HG02884 (cell line): ENCODE measurements around the gene SMARCAD1.
"Not testable (repeated sequence)": the region's sequence is repeated elsewhere in the genome, so short reads cannot be mapped to it uniquely, and the experiment has no call there.

ENCODE experiments used
- ATAC-seq: cut with Tn5 transposase; IDR thresholded peaks from one replicate; pipeline ENCODE4 v1.9.1; 2021; ENCODE audit warnings: mild to moderate bottlenecking, moderate library complexity; ENCODE audit not compliant: unreplicated experiment

The SMARCAD1 gene

DNA sequence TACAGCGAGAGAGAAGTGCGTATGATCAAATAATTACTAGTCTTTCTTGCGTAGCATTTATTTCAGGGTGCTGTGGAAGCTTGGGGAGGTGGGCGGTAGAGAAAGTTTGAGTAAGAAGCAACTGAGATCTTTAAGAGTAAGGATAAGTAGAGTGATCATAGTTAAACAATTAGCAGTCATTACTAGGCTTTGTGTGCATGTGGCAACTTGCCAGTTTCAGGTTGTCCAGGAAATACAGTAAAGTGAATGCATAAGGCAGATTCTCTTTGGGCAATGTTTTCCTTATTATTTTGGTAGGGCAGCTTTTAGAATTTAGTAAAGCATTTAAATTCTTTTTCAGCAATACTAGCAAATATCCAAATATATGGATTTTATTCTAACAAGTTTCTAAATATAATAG, 78.0 kb downstream of the SMARCAD1 start:
- ATAC-seq, result no peak

DNA sequence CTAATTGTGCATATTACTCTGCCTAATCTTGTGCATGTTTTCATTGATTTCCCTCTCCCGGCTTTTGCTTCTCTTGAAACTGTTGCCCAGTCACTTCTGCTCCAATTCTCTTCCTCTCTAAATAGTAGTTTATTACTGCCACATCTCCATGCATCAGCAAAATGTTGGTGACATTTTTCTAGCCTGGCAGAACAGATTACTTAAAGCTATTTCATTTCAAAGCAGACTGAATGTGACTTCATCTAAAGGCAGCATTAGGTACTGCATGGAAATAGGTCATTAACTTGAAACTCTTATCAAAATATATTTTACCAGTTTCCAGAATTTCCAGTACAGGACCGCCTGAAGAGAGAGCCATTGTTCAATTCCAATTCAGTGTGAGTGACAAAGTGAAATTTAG, 82.6 kb downstream of the SMARCAD1 start:
- ATAC-seq, result no peak

DNA sequence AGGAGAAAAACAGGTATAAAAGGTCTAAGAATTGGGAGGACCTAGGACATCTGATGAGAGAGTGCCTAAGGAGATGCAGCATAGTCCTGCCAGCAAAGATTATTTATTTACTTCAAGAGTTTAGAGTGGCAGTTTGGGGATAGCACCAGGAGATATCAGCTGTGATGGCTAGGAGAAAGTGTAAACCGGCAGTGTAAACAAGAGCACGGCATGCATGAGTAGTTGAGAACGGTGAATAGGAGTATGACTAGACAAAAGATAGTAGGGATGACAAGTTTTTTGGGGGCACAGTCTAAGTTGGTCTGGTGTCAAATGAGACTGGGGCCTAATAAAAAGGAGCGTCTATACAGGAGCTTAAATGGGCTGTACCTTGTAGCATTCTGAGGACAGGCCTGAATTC, 86.3 kb downstream of the SMARCAD1 start:
- ATAC-seq, result not testable (repeated sequence)

DNA sequence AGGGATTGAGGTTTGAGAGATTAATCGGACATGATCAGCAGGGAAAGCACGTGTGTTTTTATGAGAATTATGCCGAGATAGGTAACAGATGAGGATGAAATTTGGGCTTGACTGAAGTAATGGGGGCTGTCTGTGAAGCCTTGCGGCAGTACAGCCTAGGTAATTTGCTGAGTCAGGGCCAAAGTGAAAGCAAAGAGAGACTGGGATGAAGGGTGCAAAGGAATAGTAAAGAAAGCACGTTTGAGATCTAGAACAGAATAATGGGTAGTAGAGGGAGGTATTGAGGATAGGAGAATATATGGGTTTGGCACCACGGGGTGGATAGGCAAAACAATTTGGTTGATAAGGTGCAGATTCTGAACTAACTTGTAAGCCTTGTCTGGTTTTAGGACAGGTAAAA, 87.8 kb downstream of the SMARCAD1 start:
- not testable (repeated sequence) for ATAC-seq

DNA sequence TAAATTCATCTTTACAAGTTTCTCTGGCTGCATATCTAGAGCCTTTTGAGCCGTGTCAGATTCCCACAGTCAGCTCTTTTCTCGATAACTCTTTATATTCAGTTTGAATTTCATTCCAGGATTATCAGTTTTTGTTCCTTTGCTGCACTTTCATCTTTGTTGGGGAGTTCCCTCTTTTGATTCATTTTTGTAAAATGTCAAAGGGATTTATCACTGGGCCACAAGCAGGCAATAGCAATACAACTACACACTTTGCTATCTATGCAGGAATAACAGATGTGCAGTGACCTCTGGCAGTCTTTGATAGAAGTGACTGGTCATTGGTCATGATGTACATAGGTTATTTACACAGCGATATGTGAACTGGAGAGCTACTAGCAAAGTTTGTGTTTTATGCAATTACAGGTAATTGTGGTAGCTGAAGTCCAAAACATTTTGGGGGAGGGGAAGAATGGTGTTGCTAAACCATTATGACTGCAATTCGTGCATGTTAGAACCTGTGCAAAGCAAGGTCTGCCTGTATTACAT, 91.1 kb downstream of the SMARCAD1 start:
- no peak for ATAC-seq

DNA sequence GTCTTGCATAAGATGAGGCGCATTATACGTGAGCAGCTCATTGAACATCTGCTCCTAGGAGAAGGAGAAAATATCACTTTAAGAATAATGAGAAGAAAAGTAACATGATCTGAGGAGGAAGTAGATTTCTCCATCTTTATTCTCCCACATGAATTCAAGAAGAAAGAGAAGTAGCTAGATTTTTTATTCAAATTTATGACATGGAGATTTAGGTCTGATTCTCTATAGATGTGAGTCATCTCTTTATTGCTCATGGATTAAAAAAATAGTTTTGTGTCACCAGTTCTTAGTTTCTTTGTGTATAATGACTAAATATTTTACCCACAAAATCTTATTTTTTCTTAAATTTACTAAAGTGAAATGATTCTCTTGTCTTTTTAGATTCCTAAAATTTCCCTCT, 94.5 kb downstream of the SMARCAD1 start:
- ATAC-seq, result no peak

DNA sequence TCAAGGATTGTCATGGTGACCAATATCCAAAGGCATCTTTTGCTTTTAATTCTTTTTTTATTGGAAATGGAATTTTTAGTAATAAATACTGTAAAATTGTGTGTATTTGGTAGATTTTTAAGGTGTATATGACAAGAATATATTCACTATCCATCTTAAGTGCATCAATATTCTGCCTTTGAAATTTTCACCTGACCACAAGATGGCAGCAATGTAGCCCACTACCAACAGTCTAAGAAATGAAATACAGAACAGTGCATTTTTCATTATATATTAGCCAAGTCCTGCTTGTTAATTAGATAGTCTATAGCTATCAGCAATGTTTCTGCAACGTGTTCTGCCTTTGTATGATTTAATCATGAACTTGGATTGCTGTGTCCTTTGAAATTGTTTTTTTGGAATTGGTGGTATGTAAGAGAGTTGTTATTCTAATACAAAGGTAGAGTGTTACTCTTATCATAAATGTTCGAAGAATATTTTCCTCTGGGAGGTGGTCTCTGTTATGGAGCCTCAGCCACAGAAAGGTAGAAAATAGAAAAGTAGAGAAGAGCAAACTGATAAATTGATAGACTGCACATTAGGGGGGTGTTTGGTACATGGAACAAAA, 96.8 kb downstream of the SMARCAD1 start:
- peak; percentile 68 for ATAC-seq

DNA sequence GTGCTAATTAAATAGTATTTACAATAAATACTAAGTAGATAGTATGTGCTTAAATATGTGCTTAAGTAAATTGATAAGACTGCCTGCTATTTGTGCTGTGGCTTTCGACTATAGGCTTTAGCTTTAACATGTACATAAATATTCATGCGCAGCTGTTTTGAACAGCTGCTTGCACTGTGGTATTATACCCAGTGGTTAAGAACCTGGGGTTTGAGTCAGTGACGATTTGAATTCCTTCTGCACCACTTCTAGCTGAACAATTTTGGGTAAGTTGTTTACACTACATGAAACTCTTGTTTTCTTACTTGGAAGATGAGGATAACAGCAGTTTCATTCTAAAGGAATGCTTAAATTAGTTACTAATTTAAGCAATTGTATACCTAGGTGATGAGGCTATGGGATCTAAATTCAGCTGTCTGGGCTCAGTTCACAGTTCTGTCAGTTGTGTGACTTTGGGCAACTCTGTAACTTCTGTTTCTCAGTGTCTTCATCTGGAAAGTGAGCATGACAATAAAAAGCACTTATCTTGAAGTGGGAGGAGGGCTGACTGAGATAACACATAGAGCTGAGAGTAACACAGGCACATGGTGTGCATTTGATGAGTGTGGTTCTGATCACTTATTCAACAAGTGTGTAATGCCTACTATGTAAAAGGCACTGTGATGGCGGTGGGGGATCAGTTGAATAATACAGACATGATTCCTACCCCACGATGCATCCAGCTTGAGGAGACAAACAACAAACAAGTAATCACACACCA, 98.0 kb downstream of the SMARCAD1 start:
- ATAC-seq, result no peak

DNA sequence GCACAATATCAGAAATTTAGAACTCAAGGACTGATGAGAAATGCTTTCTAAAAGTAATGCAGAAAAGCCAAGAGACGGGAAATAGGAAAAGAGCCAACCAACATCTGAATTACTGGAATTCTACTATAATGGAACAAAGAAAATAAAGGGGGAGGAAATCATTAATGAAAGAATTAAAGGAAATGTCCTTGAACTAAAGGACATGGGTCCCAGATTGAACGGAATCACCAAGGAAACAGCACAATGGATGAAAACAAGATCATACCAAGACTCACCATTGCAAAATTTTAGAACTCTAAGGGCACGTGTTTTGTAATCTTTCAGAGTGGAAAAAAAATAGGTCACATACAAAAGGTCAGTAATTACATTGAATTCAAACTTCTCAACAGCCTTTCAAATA, 99.0 kb downstream of the SMARCAD1 start:
- no peak for ATAC-seq

DNA sequence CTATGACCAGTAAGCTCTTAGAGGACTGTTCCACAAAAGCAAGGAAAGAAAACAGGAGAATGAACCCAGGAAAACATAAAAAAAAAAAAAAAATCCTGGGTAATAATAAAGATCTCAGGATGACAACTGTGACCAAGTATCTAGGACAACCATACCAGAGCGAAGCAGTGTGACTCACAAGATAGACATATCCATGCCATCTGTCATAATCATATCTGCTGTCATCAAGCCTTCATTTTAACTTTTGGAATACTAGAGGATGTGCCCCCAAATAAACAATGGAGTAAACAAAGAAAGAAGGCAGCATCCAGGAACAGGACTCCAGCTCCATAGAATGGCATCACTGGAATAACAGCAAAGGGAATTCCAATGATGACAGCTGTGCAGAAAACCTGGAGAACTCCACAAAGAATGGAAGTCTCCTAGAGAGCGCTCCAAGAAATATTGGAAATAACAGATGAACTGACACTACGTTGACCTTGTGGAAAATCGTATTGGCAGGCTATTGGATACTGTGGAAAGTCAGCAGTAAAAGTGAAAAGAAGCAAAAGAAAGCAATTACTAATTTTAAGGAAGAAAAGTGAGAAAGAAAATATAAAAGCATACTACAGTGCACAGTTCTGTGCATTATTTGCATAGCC, 99.7 kb downstream of the SMARCAD1 start:
- no peak for ATAC-seq

DNA sequence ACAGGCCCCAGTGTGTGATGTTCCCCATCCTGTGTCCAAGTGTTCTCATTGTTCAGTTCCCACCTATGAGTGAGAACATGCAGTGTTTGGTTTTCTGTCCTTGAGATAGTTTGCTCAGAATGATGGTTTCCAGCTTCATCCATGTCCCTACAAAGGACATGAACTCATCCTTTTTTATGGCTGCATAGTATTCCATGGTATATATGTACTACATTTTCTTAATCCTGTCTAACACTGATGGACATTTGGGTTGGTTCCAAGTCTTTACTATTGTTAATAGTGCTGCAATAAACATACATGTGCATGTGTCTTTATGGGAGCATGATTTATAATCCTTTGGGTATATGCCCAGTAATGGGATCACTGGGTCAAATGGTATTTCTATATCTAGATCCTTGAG, 112.3 kb downstream of the SMARCAD1 start:
- ATAC-seq, result not testable (repeated sequence)

DNA sequence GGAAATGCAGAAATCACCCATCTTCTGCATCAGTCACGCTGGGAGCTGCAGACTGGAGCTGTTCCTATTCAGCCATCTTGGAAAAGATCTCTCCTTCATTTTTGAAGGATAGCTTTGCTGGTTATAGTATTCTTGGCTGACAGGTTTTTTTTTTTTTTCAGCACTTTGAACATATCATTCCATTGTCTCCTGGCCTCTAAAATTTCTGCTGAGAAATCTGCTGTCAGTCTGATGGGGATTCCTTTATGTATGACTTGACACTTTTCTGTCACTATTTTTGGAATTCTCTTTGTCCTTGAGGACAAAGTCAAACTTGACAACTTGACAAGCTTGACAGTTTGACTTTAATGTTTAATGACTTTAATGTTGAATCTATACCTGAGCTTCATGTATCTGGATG, 118.2 kb downstream of the SMARCAD1 start:
- no peak for ATAC-seq

DNA sequence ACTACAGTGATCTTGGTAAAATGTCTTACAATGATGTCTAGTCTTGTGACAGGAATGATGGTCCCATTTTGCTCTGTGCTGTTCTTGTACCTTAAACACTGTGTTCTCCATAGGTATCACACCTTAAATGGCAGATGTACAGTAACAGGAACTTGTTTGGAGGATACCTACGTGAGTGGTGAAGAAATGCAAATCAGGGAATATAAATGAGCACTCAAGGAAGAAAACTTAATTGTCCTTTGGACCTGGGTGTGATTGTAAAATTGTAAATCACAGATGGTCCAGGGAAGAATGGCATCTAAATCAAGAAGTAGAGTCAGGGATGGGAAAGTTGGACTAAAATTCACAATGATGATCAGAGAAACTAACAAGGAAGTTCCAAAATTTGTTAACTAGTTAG, 122.3 kb downstream of the SMARCAD1 start:
- ATAC-seq, result no peak

DNA sequence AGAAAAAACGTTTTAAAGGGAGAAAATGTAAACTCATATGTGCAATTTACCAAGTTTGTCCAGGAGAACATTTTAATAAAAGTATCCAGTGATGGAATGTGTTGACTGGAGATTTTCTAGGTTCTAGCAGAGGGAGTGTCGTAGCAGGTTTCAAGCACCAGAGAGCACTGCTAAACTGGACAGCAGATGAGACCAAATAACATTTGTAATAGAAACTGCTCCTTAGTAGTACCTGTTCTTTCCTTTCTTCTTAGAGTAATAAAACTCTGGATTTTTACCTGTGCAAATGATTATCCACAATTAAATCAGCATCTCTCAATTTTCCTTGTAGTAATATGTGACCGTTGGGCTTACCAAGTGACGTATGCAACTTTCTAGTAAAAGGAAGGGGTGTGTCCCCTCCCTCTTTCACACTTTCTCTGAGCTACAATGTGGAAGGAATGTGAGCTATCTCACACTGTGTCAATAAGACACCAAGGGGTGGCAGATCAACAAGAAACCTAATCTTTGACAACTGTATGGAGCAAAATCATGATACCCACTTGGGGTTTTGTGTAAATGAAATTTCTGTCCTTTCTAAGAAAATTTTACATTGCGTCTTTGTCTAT, 125.4 kb downstream of the SMARCAD1 start:
- no peak for ATAC-seq

DNA sequence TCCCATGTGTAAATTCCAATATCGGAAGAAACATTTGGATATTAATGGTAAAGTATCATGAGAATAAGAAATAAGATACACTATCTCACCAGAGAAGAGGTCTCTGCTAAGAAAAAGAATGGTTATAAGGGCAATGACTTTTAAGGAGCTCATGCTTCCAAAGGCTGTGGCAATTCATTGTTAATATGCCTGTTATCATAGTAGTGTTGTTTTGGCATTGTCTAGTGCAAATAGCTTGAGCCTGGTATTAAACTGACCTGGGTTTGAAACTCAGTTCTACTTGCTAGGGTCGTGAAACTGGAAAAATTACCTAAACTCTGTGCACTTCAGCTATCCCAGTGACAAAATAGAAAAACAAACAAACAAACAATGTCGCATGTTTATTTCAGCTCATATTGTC, 126.2 kb downstream of the SMARCAD1 start:
- ATAC-seq, result no peak

DNA sequence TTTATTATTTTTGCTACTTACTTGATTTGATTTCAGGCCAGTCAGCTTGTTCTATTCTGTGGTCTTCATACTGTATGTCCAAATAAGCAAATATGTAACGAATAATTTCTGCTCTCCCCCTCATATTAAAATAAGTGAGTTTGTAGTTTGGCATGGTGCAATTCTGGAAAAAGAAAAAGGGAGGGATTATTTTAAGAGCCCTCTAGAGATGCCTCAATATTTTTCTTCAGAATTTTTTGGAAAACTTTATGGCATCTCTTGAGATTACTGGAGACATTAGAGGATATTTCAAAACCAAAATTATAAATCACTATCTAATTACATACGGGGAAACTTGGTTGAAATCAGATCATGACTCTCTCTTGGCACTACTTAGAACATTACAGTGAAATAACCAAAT, 126.8 kb downstream of the SMARCAD1 start:
- ATAC-seq, result no peak

DNA sequence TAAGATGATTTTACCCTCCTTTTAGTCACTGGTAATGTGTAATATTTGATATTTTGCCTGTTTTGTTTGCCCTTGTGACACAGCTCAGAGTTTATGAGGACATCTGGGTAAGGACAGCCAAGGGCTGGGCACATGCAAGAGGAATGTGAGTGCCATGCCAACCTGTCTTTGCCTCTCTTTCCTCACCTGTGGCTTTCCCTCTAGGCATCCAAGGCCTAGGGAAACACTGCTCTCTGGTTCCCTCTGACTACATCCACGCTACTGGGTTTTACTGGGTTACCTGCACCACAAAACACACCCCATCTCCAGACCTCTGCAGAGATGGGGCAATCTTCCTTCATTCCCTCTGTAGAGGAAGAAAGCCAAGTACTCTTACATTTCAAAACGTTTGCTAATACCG, 127.3 kb downstream of the SMARCAD1 start:
- no peak for ATAC-seq

DNA sequence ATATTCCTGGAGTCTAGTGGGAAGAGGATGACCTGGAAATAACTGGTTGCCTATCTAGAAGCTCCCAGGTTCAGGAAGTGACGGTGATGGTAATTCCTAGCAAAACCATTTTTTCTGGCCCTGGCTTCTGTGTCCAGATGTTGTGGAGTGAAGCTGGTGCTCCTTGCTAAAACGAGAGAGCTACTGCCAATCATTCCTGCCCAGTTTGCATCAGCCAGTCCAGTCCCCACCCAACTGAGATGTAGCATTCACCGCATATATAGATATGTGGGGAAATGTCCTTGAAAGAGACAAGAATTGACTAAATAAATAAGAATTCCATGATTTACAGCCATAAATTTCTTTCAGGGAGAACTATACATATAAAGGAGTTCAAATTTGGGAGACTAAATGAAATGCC, 128.6 kb downstream of the SMARCAD1 start:
- no peak for ATAC-seq

DNA sequence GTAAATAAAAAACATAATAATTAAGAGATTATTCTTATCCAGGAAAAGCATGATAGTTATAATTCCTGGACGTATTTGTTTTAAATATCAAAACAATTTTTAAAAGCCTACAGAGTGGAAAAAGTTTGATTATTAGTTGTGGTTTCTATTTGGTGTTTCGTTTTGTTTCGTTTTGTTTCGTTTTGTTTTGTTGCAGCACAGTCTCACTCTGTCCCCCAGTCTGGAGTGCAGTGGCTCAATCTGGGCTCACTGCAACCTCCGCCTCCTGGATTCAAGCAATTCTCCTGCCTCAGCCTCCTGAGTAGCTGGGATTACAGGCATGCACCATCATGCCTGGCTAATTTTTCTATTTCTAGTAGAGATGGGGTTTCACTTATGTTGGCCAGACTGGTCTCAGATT, 129.1 kb downstream of the SMARCAD1 start:
- ATAC-seq, result not testable (repeated sequence)

DNA sequence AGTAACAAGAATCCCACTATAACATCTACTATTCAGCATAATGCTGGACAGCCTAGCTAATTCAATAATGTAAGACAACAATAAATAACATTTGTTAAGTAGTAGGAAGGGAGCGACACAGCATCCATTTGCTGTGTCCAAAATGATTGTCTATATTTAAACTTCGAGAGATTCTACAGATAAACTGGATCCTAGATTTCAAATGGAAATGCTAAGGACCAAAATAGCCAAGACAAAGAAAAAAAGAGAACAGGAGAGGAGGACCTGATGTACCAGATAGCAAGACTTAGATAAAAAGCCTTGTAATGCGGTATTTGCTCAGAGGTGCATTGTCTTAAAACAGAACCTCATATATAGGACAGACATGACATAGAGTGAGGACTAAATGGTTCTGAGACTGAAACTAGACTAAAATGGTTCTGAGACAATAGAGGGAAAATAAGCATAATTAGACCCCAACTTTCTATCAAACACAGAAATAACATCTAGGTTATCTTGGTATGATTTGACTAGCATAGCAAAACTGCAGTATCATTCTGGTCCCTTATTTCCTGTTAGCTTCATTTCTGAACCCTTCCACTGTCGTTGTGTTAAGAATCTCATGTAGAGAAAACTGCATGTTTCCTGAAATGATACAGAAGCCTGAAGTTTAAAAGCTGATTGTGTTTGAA, 131.2 kb downstream of the SMARCAD1 start:
- peak; percentile 90 for ATAC-seq

DNA sequence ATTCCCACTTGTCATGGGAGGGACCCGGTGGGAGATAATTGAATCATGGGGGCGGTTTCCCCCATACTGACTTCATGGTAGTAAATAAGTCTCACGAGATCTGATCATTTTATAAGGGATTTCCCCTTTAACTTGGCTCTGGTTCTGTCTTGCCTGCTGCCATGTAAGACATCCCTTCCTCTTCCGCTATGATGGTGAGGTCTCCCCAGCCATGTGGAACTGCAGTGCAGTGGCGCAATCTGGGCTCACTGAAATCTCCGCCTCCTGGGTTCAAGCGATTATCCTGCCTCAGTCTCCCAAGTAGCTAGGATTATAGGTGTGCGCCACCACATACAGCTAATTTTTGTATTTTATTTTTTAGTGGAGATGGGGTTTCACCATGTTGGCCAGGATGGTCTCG, 132.1 kb downstream of the SMARCAD1 start:
- ATAC-seq, result no peak
